Measurements from ENCODE around the gene GPX3.

- TF ChIP-seq CTCF (IDR thresholded peaks at IDR 0.05): no peak
- TF ChIP-seq POLR2A (IDR thresholded peaks at IDR 0.05): peak in 1 of 2 donors; percentile 41
Measured at GRCh38 chr5:151042453-151043093, 22.2 kb downstream of the GPX3 start.

Data from thyroid gland (tissue), 4 donors.